Erythroblast (primary cell): Measurements from ENCODE around the gene RNF168.

Experiments
- GATA1 ChIP-seq: IDR thresholded peaks from 2 replicates; pipeline ENCODE4 v1.6.1; 2011; ENCODE audit warnings: low read depth, mild to moderate bottlenecking, control low read depth, low read length, moderate library complexity
- POLR2A ChIP-seq: IDR thresholded peaks from 2 replicates; pipeline ENCODE4 v1.6.1; 2011; ENCODE audit warnings: mild to moderate bottlenecking, low read length

- TF ChIP-seq POLR2A: no peak
- no peak for TF ChIP-seq GATA1
Observed at GRCh38 chr3:196517162-196517800, 13.7 kb upstream of the RNF168 start.
